Adrenal gland (tissue), 12 donors: ENCODE measurements around the gene APRT. TPM values are rescaled to one million over a fixed set of nuclear protein-coding genes. Genes with fewer than 3 reads are reported as not detected.

ENCODE experiments used
- DNase-seq, 7 donors: peaks; one replicate each; pipeline ENCODE4 v3.0.0-alpha.2; 2019 to 2020
- H3K27ac ChIP-seq, 5 donors: fragments of 200-600 bp; sonication (generic) in 4 of 5; 1 replicate in 3 of 5; 2 replicates in 2 of 5; pipeline versions ENCODE4 v1.5.1 to v1.8.0; 2016 to 2020; ENCODE audit warnings: mild to moderate bottlenecking in 1 of 5
- H3K27me3 ChIP-seq: fragments of 200-600 bp; 2 replicates; pipeline ENCODE4 v1.8.0; 2021
- H3K36me3 ChIP-seq, 2 donors: fragments of 200-600 bp; replicated peaks in 1 of 2; 1 replicate in 1 of 2; 2 replicates in 1 of 2; pipeline versions ENCODE4 v1.5.1 to v1.8.0; 2018 to 2022
- H3K4me1 ChIP-seq, 2 donors: fragments of 200-600 bp; replicated peaks in 1 of 2; 1 replicate in 1 of 2; 2 replicates in 1 of 2; pipeline versions ENCODE4 v1.5.1 to v1.8.0; 2018 to 2021
- H3K4me3 ChIP-seq, 4 donors: fragments of 200-600 bp; sonication (generic) in 3 of 4; one replicate each; pipeline ENCODE4 v1.5.1; 2016 to 2018
- H3K9me3 ChIP-seq, 3 donors: fragments of 200-600 bp; sonication (generic) in 1 of 3; replicated peaks in 1 of 3; 1 replicate in 2 of 3; 2 replicates in 1 of 3; pipeline versions ENCODE4 v1.5.1 to v1.8.0; 2016 to 2021
- CTCF ChIP-seq, 6 experiments: fragments of 450-650 bp in 4 of 6; fragments of 200-600 bp in 2 of 6; sonication (generic) in 1 of 6; IDR thresholded peaks; 1 replicate in 5 of 6; 2 replicates in 1 of 6; pipeline versions ENCODE4 v1.5.1 to v1.8.0; 2016 to 2021; ENCODE audit warnings: antibody characterized with exemption in 6 of 6, mild to moderate bottlenecking in 2 of 6, moderate library complexity in 1 of 6
- POLR2A ChIP-seq, 2 donors: fragments of 450-650 bp; IDR thresholded peaks; one replicate each; pipeline ENCODE4 v1.6.1; 2017; ENCODE audit warnings: antibody characterized with exemption in 2 of 2, mild to moderate bottlenecking in 2 of 2, moderate library complexity in 1 of 2
- WGBS, 4 donors: extraction: QIAGEN DNeasy Blood & Tissue Kit in 2 of 4; methylation state at CpG; one replicate each; pipeline versions ENCODE4 v1.1.5 to v1.1.7; 2013 to 2017; 5-methylcytosine and 5-hydroxymethylcytosine counted together
- intact Hi-C, 2 donors: fragments of 100-400 bp; cut with DNase I; formaldehyde crosslinking; loops; one replicate each; pipeline versions ENCODE4 v1.14.1 to v1.15.0; 2022 to 2023
- polyA plus RNA-seq, 3 donors: library from polyadenylated mRNA; stranded (reverse); fragments of 200-250 nt in 2 of 3; fragments of 350-450 nt in 1 of 3; fragmentation: Illumina TruSeq in 1 of 3; extraction: RNeasy Lipid Tissue Mini Kit (QIAGEN cat#74804) in 1 of 3; gene quantifications; one replicate each; pipeline ENCODE4 v1.2.3, GENCODE V29; 2013 to 2014
- total RNA-seq, 9 donors: library from RNA; depleted of rRNA in 4 of 9; stranded (reverse); fragments of >200 nt in 4 of 9; fragments of 120-200 nt in 1 of 9; fragmentation: NEBNext Ultra II Directional in 1 of 9; extraction: Animal tissue kit (Norgen Biotek cat#: 25700) in 1 of 9; gene quantifications; one replicate each; pipeline versions ENCODE4 v1.1.0 to v1.2.4, GENCODE V29; 2013 to 2023
- donor health status: healthy with polysubstance abuse.
- donor health status: Bipolar disorder and iron deficiency.
- donor health status: DM: yes; HTN: yes; CAD: no.
- donor health status: DM: no; HTN: no; CAD: no.
- donor health status: DM: no; HTN: no; CAD: no.
- donor health status: DM: yes; HTN: yes; CAD: no.

Gene APRT
- total and polyA plus RNA-seq, 12 donors = 116 to 297 (median 181) TPM

- Histone ChIP-seq H3K4me3 (no peak overlapping the region), H3K27me3 (no peaks in the 10 kb centered on the region), H3K27ac (no peak overlapping the region), H3K9me3 (no peaks in the 10 kb centered on the region), H3K4me1 (peaks cover 15 to 23% of the 10 kb centered on the region in 2 donors), H3K36me3 (no peaks in the 10 kb centered on the region)
- 13 to 80% (median 46%) methylated on average over 1 to 19 of the region's 19 CpGs for WGBS, 4 donors
- TF ChIP-seq CTCF (IDR thresholded peaks at IDR 0.05) (peak; percentile 44 to 83 (median 71)), POLR2A (IDR thresholded peaks at IDR 0.05) (no peak)
- peak in 3 of 7 donors; percentile 55 to 63 (median 61) for DNase-seq
- intact Hi-C loops = loop anchor here (1.0 to 5.0 kb wide), 4 partner anchors 41 to 351 kb away; partner anchors contain the start of genes GALNS (in 1 of the 2) and TRAPPC2L (in 1 of the 2)
Measured at GRCh38 chr16:88815901-88816589, 4.3 kb upstream of the APRT start.

- 67 to 92% (median 81%) methylated on average over 2 to 10 of the region's 10 CpGs for WGBS, 4 donors
- H3K4me1 ChIP-seq = peaks cover 17 to 26% of the 10 kb centered on the region in 2 donors
- no peak overlapping the region for H3K4me3 ChIP-seq
- no peak for TF ChIP-seq POLR2A (IDR thresholded peaks at IDR 0.05)
- no peak for TF ChIP-seq CTCF (IDR thresholded peaks at IDR 0.05)
- H3K27me3 ChIP-seq = no peaks in the 10 kb centered on the region
- H3K27ac ChIP-seq = no peak overlapping the region
- intact Hi-C loops = loop anchor here (1.0 to 5.0 kb wide), 4 partner anchors 42 to 352 kb away; partner anchors contain the start of genes GALNS (in 1 of the 2) and TRAPPC2L (in 1 of the 2)
- H3K9me3 ChIP-seq = no peaks in the 10 kb centered on the region
- H3K36me3 ChIP-seq = no peaks in the 10 kb centered on the region
- DNase-seq = no peak
Measured at GRCh38 chr16:88815227-88815626, 3.5 kb upstream of the APRT start.

GRCh38 chr16:88814144-88814502 is 2.4 kb upstream of the APRT start:
- no peaks in the 10 kb centered on the region for H3K9me3 ChIP-seq
- H3K4me3 ChIP-seq = no peak overlapping the region
- DNase-seq = no peak
- no peaks in the 10 kb centered on the region for H3K27me3 ChIP-seq
- no peaks in the 10 kb centered on the region for H3K36me3 ChIP-seq
- 66 to 96% (median 82%) methylated on average over 4 to 13 of the region's 13 CpGs for WGBS, 4 donors
- TF ChIP-seq CTCF (IDR thresholded peaks at IDR 0.05) (no peak), POLR2A (IDR thresholded peaks at IDR 0.05) (no peak)
- H3K27ac ChIP-seq = no peak overlapping the region
- H3K4me1 ChIP-seq = peaks cover 23 to 30% of the 10 kb centered on the region in 2 donors
- intact Hi-C loops = no loop called here

- Histone ChIP-seq H3K9me3 (no peaks in the 10 kb centered on the region), H3K4me3 (no peak overlapping the region), H3K4me1 (peaks cover 23 to 29% of the 10 kb centered on the region in 2 donors), H3K27ac (peak overlapping the region in 2 of 5 donors; percentile 91 to 99), H3K36me3 (no peaks in the 10 kb centered on the region), H3K27me3 (no peaks in the 10 kb centered on the region)
- intact Hi-C loops = no loop called here
- WGBS, 4 donors = 63 to 73% (median 70%) methylated on average over 21 to 26 of the region's 26 CpGs
- DNase-seq = no peak
- no peak for TF ChIP-seq POLR2A (IDR thresholded peaks at IDR 0.05)
- no peak for TF ChIP-seq CTCF (IDR thresholded peaks at IDR 0.05)
Measured at GRCh38 chr16:88813269-88814143, 1.8 kb upstream of the APRT start.
